Stimulated activated CD8-positive, alpha-beta memory T cell treated with anti-CD3 and anti-CD28 coated beads, Interleukin-7, amount 100 ng/mL, for 4 hours (primary cell): ENCODE data around the gene CENPV.

Source experiments
- DNase-seq, 2 donors: peaks; one replicate each; pipeline ENCODE4 v3.0.0-alpha.2; 2020; ENCODE audit warnings: low read depth in 2 of 2

The CENPV gene

GRCh38 chr17:16361874-16362273, 8.6 kb upstream of the CENPV start:
- DNase-seq, result no peak

- no peak for DNase-seq
Measured at GRCh38 chr17:16358394-16358793, 5.1 kb upstream of the CENPV start.

- DNase-seq, result no peak
Measured at GRCh38 chr17:16354585-16354984, 1.3 kb upstream of the CENPV start.

GRCh38 chr17:16352667-16353316, 477 bp downstream of the CENPV start:
- DNase-seq, result peak in 1 of 2 donors; percentile 32

- peak in 1 of 2 donors; percentile 13 for DNase-seq
Measured at GRCh38 chr17:16352303-16352666, 984 bp downstream of the CENPV start.

- DNase-seq, result no peak
Measured at GRCh38 chr17:16351831-16352230, 1.4 kb downstream of the CENPV start.

- peak in 1 of 2 donors; percentile 3 for DNase-seq
Measured at GRCh38 chr17:16349431-16349830, 3.8 kb downstream of the CENPV start.

- no peak for DNase-seq
Measured at GRCh38 chr17:16348586-16348985, 4.7 kb downstream of the CENPV start.

- no peak for DNase-seq
Measured at GRCh38 chr17:16346721-16347271, 6.5 kb downstream of the CENPV start.

GRCh38 chr17:16345565-16345964, 7.7 kb downstream of the CENPV start:
- DNase-seq, result no peak

GRCh38 chr17:16343569-16343968, 9.7 kb downstream of the CENPV start:
- DNase-seq, result no peak

GRCh38 chr17:16342979-16343378, 10.3 kb downstream of the CENPV start:
- DNase-seq, result no peak

GRCh38 chr17:16339959-16340358, 13.3 kb downstream of the CENPV start:
- DNase-seq, result no peak

GRCh38 chr17:16339402-16339801, 13.9 kb downstream of the CENPV start:
- DNase-seq, result no peak

GRCh38 chr17:16338391-16338790, 14.9 kb downstream of the CENPV start:
- no peak for DNase-seq

- no peak for DNase-seq
Measured at GRCh38 chr17:16329519-16330271, 23.6 kb downstream of the CENPV start.

- DNase-seq, result no peak
Measured at GRCh38 chr17:16328997-16329396, 24.3 kb downstream of the CENPV start.

GRCh38 chr17:16327018-16327417, 26.3 kb downstream of the CENPV start:
- no peak for DNase-seq

- DNase-seq, result no peak
Measured at GRCh38 chr17:16325964-16326363, 27.3 kb downstream of the CENPV start.

- no peak for DNase-seq
Measured at GRCh38 chr17:16322636-16323035, 30.6 kb downstream of the CENPV start.

- DNase-seq, result no peak
Measured at GRCh38 chr17:16319969-16320368, 33.3 kb downstream of the CENPV start.

- no peak for DNase-seq
Measured at GRCh38 chr17:16314859-16315258, 38.4 kb downstream of the CENPV start.

GRCh38 chr17:16314189-16314588, 39.1 kb downstream of the CENPV start:
- DNase-seq, result no peak
